SH-SY5Y (cell line): Measurements from ENCODE around the gene FAM222A.

Experiments used
- GATA2 ChIP-seq: IDR thresholded peaks from 2 replicates; pipeline ENCODE4 v1.6.1; 2011; ENCODE audit warnings: mild to moderate bottlenecking, low read depth, low read length
- GATA3 ChIP-seq: IDR thresholded peaks from 2 replicates; pipeline ENCODE4 v1.6.1; 2011; ENCODE audit warnings: low read depth, mild to moderate bottlenecking, low read length, moderate library complexity

DNA sequence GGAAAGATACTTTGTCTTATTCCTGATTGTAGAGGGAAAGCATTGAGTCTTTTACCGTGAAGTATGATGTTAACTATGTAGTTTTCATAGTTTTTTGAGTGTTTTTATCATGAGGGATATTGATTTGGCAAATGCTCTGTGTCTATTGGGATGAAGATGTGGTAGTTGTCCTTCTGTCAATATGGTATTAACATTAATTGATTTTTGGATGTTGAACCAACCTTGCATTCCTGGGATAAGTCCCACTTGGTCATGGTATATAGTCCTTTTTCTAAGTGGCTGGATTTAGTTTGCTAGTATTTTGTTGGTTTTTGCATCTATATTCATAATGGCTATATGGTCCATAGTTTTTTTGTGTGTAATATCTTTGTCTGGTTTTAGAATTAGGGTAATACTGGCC, 42.8 kb downstream of the FAM222A start:
- TF ChIP-seq GATA3 (no peak), GATA2 (no peak)
